GM18861 (cell line): Measurements from ENCODE around the gene HRH2.
"Not testable (repeated sequence)": the region's sequence is repeated elsewhere in the genome, so short reads cannot be mapped to it uniquely, and the experiment has no call there.

ENCODE experiments used
- ATAC-seq: cut with Tn5 transposase; IDR thresholded peaks from one replicate; pipeline ENCODE4 v1.9.1; 2021; ENCODE audit not compliant: unreplicated experiment

The HRH2 gene

GRCh38 chr5:175657593-175658271, at the start of gene HRH2:
Gene HRH2, plus strand, starts transcription at chr5:175658071. Its CDS starts 25,163 bp downstream, at chr5:175683234.
- no peak for ATAC-seq

GRCh38 chr5:175609526-175609925, 48.3 kb upstream of the HRH2 start:
- ATAC-seq: no peak

GRCh38 chr5:175610381-175610780, 47.5 kb upstream of the HRH2 start:
- ATAC-seq: no peak

DNA sequence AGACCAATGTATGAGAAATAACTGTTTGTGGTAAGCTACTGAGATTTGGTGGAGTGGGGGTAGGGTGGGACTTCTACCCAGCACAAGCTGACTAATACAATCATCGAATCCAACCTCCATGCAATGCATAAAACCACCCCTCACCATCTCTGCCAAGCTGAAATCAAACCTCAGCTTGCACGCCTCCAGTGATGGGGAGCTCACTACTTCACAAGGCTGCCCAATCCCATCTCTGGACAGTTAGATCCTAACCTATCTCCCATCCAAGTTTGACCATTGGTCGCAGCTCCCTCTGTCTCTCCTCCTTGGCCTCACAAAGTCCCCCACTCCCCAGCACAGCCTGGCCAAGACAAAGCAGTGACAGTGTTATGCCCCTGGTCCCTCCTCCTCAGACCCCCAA, 47.0 kb upstream of the HRH2 start:
- no peak for ATAC-seq

DNA sequence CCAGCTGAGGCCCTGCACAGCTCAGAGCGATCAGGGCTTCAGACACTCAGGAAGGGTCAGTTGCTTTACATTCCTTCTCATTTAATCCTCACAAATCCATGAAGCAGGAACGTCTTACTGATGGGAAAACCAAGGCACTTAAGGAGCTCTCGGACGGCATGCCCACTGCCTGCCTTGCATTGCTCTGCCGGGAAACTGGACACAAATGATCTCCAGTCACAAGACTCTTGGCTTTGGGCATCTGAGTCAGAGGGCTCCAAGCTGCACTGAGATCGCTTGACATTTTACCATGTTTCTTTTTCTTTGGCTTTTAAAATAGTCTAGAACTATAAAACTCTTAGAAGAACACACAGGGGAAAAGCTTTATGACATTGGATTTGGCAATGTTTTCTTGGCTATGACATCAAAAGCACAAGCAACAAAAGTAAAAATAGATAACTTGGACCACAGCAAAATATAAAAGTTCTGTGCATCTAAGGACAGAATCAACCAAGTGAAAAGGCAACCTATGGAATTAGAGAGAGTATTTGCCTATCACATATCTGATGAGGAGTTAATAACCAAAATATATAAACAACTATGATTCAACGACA, 43.6 kb upstream of the HRH2 start:
- no peak for ATAC-seq

- ATAC-seq: no peak
These were observed 43.0 kb upstream of the HRH2 start for GRCh38 chr5:175614861-175615260.

DNA sequence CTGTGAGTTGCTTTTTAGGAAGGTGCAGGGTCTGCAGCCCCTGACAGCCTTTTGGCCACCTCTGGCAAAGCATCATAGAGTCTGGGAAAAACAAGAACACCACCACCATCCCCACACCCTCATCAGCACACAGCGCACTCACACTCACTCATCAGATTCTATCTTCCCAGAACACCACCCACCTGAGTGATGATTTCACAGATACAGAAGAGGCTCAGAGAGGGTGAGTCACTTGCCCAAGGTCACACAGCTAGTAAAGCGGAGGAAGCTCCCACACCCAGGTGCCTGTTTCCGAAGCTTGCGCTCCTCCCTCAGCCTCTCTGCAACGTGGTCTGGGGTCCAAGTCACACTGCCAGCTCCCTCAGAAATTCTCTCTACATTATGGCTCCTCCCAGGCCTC, 41.8 kb upstream of the HRH2 start:
- no peak for ATAC-seq

- not testable (repeated sequence) for ATAC-seq
These were observed 41.3 kb upstream of the HRH2 start for GRCh38 chr5:175616527-175616926.

GRCh38 chr5:175617447-175617846, 40.4 kb upstream of the HRH2 start:
- no peak for ATAC-seq

DNA sequence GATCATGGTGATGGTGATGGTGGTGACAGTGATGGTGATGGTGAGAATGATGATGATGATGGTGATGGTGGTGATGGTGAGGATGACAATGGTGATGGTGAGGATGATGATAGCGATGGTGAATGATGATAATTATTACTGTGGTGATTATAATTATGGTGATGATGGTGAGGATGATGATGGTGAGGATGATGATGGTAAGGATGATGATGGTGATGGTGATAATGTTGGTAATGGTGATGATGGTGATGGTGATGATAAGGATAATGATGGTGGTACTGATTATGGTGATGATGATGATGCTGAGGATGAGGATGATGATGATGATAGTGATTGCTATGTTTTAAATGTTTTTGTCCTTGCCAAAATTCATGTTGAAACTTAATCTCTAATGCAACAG, 37.3 kb upstream of the HRH2 start:
- ATAC-seq: no peak

- ATAC-seq: no peak
These were observed 35.9 kb upstream of the HRH2 start for GRCh38 chr5:175621971-175622370.

GRCh38 chr5:175623088-175623487, 34.8 kb upstream of the HRH2 start:
- ATAC-seq: no peak

GRCh38 chr5:175624316-175624715, 33.6 kb upstream of the HRH2 start:
- ATAC-seq: no peak

DNA sequence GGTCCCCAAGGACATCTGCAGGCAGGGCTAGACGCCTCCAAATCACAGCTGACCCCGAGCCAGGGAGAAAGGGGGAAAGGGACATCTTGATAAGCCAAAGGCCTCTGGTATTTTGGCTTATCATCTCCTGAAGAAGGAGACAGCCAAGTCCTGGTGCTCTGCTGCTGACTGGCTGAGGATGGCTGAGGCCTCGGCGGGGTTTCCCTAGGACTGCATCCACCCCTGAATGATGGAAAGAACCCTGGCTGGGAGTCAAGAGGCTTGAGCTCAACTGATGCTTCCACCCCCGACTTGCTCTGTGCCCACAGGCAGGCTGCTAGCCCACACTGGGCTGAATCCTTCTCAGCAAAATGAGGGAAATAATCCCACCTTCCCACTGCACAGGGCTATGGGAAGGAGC, 30.9 kb upstream of the HRH2 start:
- no peak for ATAC-seq

DNA sequence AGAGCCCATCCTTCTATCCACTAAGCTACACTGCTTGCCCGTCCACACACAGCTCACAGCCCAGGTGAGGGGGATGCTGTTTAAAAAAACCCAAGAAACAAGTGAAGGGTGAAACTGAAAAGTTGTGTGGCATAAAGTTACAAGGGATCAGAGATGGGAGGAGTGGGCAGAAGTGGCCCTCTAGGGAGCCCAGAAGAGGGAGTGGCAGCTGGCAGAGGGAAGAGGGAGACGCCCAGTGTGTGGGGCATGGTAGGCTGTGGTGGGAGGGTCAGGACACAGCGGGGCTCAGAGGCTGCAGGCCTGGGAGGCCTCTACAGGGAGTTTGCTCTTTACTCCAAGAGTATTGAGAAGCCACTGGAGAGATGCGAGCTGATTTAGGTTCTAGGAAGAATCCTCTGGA, 30.1 kb upstream of the HRH2 start:
- ATAC-seq: no peak

DNA sequence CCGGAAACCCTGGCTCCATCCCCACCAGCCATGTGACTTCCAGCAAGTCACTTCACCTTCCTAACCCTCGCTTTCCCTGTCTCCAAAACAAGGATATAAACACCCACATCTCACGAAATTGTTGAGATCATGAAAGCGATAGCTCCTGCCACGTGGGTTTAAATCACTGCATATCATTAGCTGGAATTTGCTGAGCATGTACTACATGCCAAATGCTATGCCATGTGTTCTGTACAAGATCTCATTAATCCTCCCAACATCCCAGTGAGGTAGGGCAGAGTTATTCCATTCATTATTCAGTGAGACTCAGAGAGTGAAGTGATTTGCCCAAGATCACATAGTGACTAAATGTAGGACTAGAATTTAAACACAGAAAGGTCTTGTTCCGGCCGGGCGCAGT, 29.2 kb upstream of the HRH2 start:
- no peak for ATAC-seq

DNA sequence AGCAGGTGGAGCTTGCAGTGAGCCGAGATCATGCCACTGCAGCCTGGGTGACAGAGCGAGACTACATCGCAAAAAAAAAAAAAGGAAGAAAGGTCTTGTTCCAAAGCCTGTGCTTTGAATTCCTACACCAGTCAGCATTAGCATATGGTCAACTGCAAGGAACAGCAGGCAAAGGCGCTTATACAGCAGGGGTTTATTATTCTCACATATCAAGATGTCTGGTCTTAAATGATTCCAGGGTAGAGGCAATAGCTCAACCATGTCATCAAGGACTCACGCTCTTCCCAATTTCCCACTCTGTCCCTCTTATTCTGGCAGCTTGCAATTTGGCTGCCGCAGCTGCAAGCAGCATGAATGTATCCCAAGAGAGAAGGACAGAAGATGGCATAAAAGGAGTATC, 28.6 kb upstream of the HRH2 start:
- no peak for ATAC-seq

DNA sequence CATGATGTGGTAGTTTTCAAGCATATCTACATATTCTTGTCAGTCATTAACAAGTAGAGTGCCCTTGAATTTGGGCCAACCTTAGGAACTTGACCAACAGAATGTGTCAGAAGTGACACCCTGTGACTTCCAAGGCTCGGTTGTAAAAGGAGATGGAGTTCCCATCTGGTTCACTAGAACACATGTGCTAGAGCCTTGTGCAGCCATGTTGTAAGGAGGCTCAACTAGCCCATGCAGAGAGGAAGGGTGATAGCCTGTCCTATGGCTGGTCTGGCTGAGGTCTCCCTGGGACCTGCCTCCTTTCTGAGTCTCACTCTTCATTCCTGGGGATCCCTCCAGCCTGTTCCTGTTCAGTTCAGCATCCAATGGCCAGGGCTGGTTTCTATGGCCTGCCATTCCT, 28.1 kb upstream of the HRH2 start:
- no peak for ATAC-seq

- ATAC-seq: no peak
These were observed 21.9 kb upstream of the HRH2 start for GRCh38 chr5:175635854-175636584.

- ATAC-seq: no peak
These were observed 19.6 kb upstream of the HRH2 start for GRCh38 chr5:175638305-175638704.

DNA sequence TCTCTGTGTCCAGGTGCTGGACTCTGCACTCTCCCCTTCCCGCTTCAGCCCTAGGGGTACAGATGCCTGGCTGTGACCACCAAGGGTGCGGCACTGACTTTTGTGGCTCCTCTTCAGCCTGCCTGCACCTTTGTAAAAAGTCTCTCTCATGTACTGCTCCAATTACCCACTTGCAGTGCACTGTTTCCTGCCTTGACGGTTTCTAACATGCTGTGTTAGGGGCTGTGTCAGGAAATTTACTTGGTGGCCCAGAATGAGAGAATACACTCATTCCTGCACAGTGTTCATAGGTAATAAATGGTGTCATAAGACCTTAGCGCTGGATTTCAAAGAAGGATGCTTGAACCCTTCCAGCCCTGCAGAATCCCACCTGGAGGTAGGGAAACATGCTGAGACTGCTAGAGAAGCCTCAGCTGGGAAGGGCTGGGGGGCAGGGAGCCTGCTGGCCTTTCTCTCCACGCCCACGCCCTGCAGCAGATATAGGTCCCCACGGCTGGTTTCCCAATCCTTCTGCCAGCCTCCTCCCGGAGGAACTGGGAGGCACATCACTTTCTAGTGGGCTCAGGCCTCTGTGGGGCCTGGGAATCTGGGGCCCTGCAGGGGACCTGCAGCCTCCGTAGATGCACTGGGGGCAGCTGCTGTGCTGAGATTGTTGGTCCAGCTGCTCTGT, 17.6 kb upstream of the HRH2 start:
- ATAC-seq: no peak

- ATAC-seq: no peak
These were observed 14.9 kb upstream of the HRH2 start for GRCh38 chr5:175642998-175643397.
